GM12872 (cell line): ENCODE data around the gene ARHGAP21.

Source experiments
- CTCF ChIP-seq: IDR thresholded peaks from 3 replicates; pipeline ENCODE4 v1.5.1; 2011; ENCODE audit warnings: low read depth, mild to moderate bottlenecking, low read length, moderate library complexity; ENCODE audit not compliant: insufficient read depth

The ARHGAP21 gene

GRCh38 chr10:24726626-24727025 lies 2.9 kb upstream of the ARHGAP21 start:
- no peak for TF ChIP-seq CTCF

- TF ChIP-seq CTCF, result no peak
Measured at GRCh38 chr10:24724381-24725228, 918 bp upstream of the ARHGAP21 start.

- no peak for TF ChIP-seq CTCF
Measured at GRCh38 chr10:24723386-24723787, 300 bp downstream of the ARHGAP21 start.

GRCh38 chr10:24722676-24723385 lies 856 bp downstream of the ARHGAP21 start:
- TF ChIP-seq CTCF, result peak; percentile 18; the same call in 1 of the 3 replicates

- TF ChIP-seq CTCF, result no peak
Measured at GRCh38 chr10:24722131-24722675, 1.5 kb downstream of the ARHGAP21 start.

- TF ChIP-seq CTCF, result no peak
Measured at GRCh38 chr10:24721229-24722106, 2.2 kb downstream of the ARHGAP21 start.
